Cerebellar nuclear complex (tissue), 1 donor: ENCODE results near the gene CCDC28B.

Experiments used
- DNase-seq, 2 experiments: peaks; one replicate each; lab custom pipeline; 2025; lab: John Stamatoyannopoulos, UW

The CCDC28B gene

GRCh38 chr1:32221980-32222755, 21.8 kb downstream of the CCDC28B start, which contains the start of the genes EIF3I and TMEM234:
Gene EIF3I (plus strand): TSS chr1:32222407. CDS start chr1:32222442, 35 bp downstream.
Gene TMEM234 (minus strand): TSS chr1:32222353. CDS start chr1:32222322, 31 bp downstream.
- peak; percentile 19 to 81 for DNase-seq

GRCh38 chr1:32223683-32224082, 23.3 kb downstream of the CCDC28B start:
- no peak for DNase-seq

- no peak for DNase-seq
Observed at GRCh38 chr1:32224285-32224684, 23.9 kb downstream of the CCDC28B start.

GRCh38 chr1:32228771-32229170, 28.4 kb downstream of the CCDC28B start:
- DNase-seq: no peak

- no peak for DNase-seq
Observed at GRCh38 chr1:32231843-32232432, 31.5 kb downstream of the CCDC28B start.

- DNase-seq: no peak
Observed at GRCh38 chr1:32232558-32233304, 32.3 kb downstream of the CCDC28B start.

GRCh38 chr1:32234792-32235191, 34.4 kb downstream of the CCDC28B start:
- DNase-seq: no peak

- no peak for DNase-seq
Observed at GRCh38 chr1:32239337-32239736, 38.9 kb downstream of the CCDC28B start.

GRCh38 chr1:32239790-32240139, 39.4 kb downstream of the CCDC28B start:
- no peak for DNase-seq

GRCh38 chr1:32240140-32240951, 40.0 kb downstream of the CCDC28B start:
- no peak for DNase-seq

- no peak for DNase-seq
Observed at GRCh38 chr1:32241001-32241763, 40.8 kb downstream of the CCDC28B start.

- DNase-seq: no peak
Observed at GRCh38 chr1:32242341-32242851, 42.0 kb downstream of the CCDC28B start.

GRCh38 chr1:32246888-32247273, 46.5 kb downstream of the CCDC28B start, which contains the start of gene FAM167B:
Gene FAM167B (plus strand): TSS chr1:32247222. CDS start chr1:32247422, 200 bp downstream.
- no peak for DNase-seq

GRCh38 chr1:32247452-32247851, 47.1 kb downstream of the CCDC28B start:
- no peak for DNase-seq

GRCh38 chr1:32247983-32248889, 47.8 kb downstream of the CCDC28B start:
- no peak for DNase-seq

GRCh38 chr1:32249831-32250525, 49.6 kb downstream of the CCDC28B start:
- DNase-seq: no peak

- DNase-seq: no peak
Observed at GRCh38 chr1:32250893-32251716, 50.7 kb downstream of the CCDC28B start, which contains the start of gene LCK. Gene LCK (plus strand): TSS chr1:32251265. CDS start chr1:32274330, 23,065 bp downstream.
